ENCODE measurements around the gene ZNF579. TPM values are rescaled to one million over a fixed set of nuclear protein-coding genes. Genes with fewer than 3 reads are reported as not detected.
A peak's percentile ranks its signal among the peaks of the same experiment; 100 is the strongest.

ZNF579 gene
- total RNA-seq, 1 donor from 2014 or later: 58.0 TPM

DNA sequence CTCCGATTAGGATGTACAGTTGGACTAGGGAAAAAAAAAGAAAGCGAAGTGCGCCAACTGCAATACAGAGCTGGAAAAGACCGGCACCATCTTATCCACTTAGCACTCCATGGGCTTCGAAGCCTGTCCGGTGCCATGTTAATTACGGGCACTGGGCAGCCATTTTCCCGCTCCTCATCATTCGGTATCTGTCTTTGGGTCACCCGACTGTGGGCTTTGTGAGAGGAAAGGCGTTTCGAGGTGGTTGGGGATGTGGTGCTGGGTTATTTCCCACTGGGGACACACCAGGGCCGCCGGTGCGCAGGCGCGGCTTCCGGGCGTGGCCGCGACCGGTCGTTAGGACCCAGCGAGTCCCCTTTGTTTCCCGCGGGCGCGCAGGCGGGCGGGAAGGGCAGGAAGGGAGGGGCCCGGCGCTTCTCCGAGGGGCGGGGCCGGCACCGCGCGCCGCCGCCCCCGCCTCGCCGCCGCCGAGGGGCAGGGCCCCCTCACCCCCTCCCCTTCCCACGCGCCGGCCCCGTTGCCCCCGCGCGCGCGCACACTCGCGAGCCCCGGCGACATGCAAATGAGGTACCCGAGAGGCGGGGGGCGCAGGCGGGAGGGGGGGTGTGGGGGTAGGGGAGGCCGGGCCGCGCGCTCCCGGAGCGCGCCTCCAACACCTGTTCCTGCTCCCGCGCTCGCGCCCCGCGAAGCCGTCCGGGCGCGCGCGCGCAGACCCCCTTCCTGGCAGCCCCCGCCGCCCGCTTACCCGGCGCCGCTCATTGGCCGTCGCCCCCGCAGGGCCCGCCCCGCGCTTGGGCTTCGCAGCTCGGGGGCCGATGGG lies 19.4 kb upstream of the ZNF579 start, which contains the start of gene ZNF524:
Gene ZNF524, plus strand, starts transcription at position 447 of the 820 bp plus-strand sequence. CDS start 1,825 bp downstream, outside the sequence.
- H3K4me1 ChIP-seq (ENCODE audit: insufficient read depth, low read length): peaks cover 5% of the 10 kb centered on the region
- DNase-seq (ENCODE audit: low read depth): peak; percentile 77

DNA sequence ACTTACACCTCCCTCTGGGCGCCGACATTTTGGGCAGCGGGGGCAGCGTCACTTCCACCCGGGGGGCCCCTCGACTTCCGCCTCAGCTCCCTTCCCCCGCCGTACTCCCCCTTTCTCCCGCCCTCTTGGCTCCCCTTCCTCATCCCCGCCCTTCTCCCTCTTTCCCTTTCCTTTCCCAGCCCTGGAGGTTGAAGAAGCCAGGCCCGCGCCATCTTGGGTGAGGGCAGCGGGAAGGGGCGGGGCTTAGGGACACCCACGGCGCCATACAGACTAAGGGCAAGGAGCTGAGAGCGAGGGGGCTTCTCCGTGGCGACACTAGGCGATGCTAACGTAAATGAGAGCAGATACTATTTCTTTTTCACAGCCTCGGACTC lies 18.8 kb upstream of the ZNF579 start, which contains the start of gene FIZ1:
Gene FIZ1, minus strand, starts transcription at position 50 of the 374 bp plus-strand sequence. CDS start 1,652 bp downstream, outside the sequence.
- TF ChIP-seq, protein P1, sequence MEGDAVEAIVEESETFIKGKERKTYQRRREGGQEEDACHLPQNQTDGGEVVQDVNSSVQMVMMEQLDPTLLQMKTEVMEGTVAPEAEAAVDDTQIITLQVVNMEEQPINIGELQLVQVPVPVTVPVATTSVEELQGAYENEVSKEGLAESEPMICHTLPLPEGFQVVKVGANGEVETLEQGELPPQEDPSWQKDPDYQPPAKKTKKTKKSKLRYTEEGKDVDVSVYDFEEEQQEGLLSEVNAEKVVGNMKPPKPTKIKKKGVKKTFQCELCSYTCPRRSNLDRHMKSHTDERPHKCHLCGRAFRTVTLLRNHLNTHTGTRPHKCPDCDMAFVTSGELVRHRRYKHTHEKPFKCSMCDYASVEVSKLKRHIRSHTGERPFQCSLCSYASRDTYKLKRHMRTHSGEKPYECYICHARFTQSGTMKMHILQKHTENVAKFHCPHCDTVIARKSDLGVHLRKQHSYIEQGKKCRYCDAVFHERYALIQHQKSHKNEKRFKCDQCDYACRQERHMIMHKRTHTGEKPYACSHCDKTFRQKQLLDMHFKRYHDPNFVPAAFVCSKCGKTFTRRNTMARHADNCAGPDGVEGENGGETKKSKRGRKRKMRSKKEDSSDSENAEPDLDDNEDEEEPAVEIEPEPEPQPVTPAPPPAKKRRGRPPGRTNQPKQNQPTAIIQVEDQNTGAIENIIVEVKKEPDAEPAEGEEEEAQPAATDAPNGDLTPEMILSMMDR (IDR thresholded peaks at IDR 0.05; ENCODE audit: insufficient read depth, low read depth, low read length): no peak
- TF ChIP-seq EZH2 (IDR thresholded peaks at IDR 0.05; ENCODE audit: insufficient read depth, low read length): no peak
- peak; percentile 95 for DNase-seq (ENCODE audit: low read depth)
- Mint-ChIP-seq H3K4me3 (ENCODE audit: unreplicated experiment) (peak within 1 kb of the TSS; percentile 97), H3K27me3 (ENCODE audit: low read depth, unreplicated experiment) (no peaks in the 10 kb centered on the region), H3K4me1 (ENCODE audit: low read depth, unreplicated experiment) (peaks cover 4% of the 10 kb centered on the region), H3K27ac (ENCODE audit: unreplicated experiment) (peak within 1 kb of the TSS; percentile 99), H3K36me3 (ENCODE audit: low read depth, unreplicated experiment) (peaks cover 24% of the 10 kb centered on the region), H3K9me3 (ENCODE audit: unreplicated experiment) (peaks cover 8% of the 10 kb centered on the region)
- peaks cover under 1% of the 10 kb centered on the region for H3K4me1 ChIP-seq (ENCODE audit: insufficient read depth, low read length)
- peak within 1 kb of the TSS; percentile 89 for H3K4me2 ChIP-seq (ENCODE audit: low read length)
- H3K27me3 ChIP-seq (ENCODE audit: insufficient read depth, low read length): no peaks in the 10 kb centered on the region
- no peaks in the 10 kb centered on the region for H3K9me3 ChIP-seq (ENCODE audit: insufficient read depth, low read depth, low read length)
- H3K36me3 ChIP-seq (ENCODE audit: insufficient read depth, low read length): peaks cover 19% of the 10 kb centered on the region
- peak within 1 kb of the TSS; percentile 90 for H3K4me3 ChIP-seq (ENCODE audit: insufficient read depth, low read depth, low read length)
- H4K20me1 ChIP-seq (ENCODE audit: insufficient read depth, low read length): no peaks in the 10 kb centered on the region
- H3K27ac ChIP-seq (ENCODE audit: low read depth, low read length): peak within 1 kb of the TSS; percentile 96
- H3K79me2 ChIP-seq (ENCODE audit: insufficient read depth, low read length): peaks cover 12% of the 10 kb centered on the region
- peak within 1 kb of the TSS; percentile 96 for H3K9ac ChIP-seq (ENCODE audit: low read length)
- H2AFZ ChIP-seq (ENCODE audit: low read depth, low read length): peak within 1 kb of the TSS; percentile 84
- FAIRE-seq: no peak

More for the DNA sequence above, 19.4 kb upstream of the ZNF579 start, which contains the start of gene ZNF524:
- H3K4me2 ChIP-seq (ENCODE audit: low read length): peak within 1 kb of the TSS; percentile 89
- peak within 1 kb of the TSS; percentile 96 for H3K9ac ChIP-seq (ENCODE audit: low read length)
- H3K36me3 ChIP-seq (ENCODE audit: insufficient read depth, low read length): peaks cover 14% of the 10 kb centered on the region
- H3K4me3 ChIP-seq (ENCODE audit: insufficient read depth, low read depth, low read length): peak within 1 kb of the TSS; percentile 90
- no peaks in the 10 kb centered on the region for H3K27me3 ChIP-seq (ENCODE audit: insufficient read depth, low read length)
- H3K9me3 ChIP-seq (ENCODE audit: insufficient read depth, low read depth, low read length): no peaks in the 10 kb centered on the region
- Mint-ChIP-seq H3K4me3 (ENCODE audit: unreplicated experiment) (peak within 1 kb of the TSS; percentile 97), H3K9me3 (ENCODE audit: unreplicated experiment) (peaks cover 8% of the 10 kb centered on the region), H3K36me3 (ENCODE audit: low read depth, unreplicated experiment) (peaks cover 21% of the 10 kb centered on the region), H3K27ac (ENCODE audit: unreplicated experiment) (peak within 1 kb of the TSS; percentile 99), H3K4me1 (ENCODE audit: low read depth, unreplicated experiment) (peaks cover 6% of the 10 kb centered on the region), H3K27me3 (ENCODE audit: low read depth, unreplicated experiment) (no peaks in the 10 kb centered on the region)
- peak within 1 kb of the TSS; percentile 96 for H3K27ac ChIP-seq (ENCODE audit: low read depth, low read length)
- H2AFZ ChIP-seq (ENCODE audit: low read depth, low read length): peak within 1 kb of the TSS; percentile 84
- no peaks in the 10 kb centered on the region for H4K20me1 ChIP-seq (ENCODE audit: insufficient read depth, low read length)
- no peak for TF ChIP-seq EZH2 (IDR thresholded peaks at IDR 0.05; ENCODE audit: insufficient read depth, low read length)
- TF ChIP-seq, protein P1 (IDR thresholded peaks at IDR 0.05; ENCODE audit: insufficient read depth, low read depth, low read length): no peak
- H3K79me2 ChIP-seq (ENCODE audit: insufficient read depth, low read length): peaks cover 12% of the 10 kb centered on the region
- FAIRE-seq: no peak

All from astrocyte (in vitro differentiated cells and primary cell).